Endometrium (tissue), 2 donors: ENCODE measurements around the gene GRAMD4.
"Not testable (repeated sequence)": the region's sequence is repeated elsewhere in the genome, so short reads cannot be mapped to it uniquely, and the experiment has no call there.

Source experiments
- FAIRE-seq: peaks from 2 replicates; lab custom pipeline; 2012; peaks lifted over from hg19 to GRCh38; lab: Jason Lieb, UNC
- donor health status: control.
- donor health status: control.

The GRAMD4 gene

DNA sequence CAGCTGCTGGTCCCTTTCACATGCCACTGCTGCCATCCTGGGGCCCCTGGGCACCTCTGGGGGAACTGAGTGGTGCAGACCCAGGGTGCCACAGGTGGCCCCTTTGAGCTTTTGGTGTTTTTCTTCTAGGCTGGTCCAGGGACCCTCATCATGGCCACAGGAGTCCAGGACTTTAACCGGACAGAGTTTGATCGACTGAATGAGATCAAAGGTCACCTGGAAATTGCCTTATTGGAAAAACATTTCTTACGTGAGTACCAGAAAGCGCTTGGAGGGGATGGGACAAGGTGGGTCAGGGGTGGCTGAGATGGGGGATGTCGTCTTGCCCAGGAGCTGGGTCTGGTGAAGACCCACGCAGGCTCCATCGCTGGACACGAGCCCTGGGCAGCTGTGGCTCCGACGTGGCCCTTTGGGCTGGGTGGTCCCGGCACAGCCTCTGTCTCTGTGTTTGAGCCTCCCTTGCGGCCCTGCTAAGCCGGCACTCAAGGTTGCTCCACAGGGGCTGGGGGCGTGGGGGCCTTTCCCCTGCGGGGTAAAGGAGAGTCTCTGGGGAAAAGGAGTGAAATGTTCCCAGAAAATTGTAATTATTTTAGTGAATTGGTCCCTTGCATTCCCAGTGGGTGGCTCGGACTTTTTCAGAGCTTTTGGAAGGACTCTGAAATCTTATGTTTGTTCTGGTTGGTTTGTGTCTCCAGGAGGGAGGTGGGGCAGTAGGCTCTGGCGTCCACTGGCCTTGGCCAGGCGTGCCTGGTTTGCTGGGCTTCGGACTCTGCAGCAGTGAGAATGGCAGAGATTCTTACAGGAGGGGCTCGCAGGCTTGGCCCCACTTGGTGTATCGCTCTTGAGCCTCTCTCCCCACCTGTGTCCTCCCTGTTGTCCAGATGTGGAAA is 17.8 kb downstream of the GRAMD4 start:
- FAIRE-seq: no peak

DNA sequence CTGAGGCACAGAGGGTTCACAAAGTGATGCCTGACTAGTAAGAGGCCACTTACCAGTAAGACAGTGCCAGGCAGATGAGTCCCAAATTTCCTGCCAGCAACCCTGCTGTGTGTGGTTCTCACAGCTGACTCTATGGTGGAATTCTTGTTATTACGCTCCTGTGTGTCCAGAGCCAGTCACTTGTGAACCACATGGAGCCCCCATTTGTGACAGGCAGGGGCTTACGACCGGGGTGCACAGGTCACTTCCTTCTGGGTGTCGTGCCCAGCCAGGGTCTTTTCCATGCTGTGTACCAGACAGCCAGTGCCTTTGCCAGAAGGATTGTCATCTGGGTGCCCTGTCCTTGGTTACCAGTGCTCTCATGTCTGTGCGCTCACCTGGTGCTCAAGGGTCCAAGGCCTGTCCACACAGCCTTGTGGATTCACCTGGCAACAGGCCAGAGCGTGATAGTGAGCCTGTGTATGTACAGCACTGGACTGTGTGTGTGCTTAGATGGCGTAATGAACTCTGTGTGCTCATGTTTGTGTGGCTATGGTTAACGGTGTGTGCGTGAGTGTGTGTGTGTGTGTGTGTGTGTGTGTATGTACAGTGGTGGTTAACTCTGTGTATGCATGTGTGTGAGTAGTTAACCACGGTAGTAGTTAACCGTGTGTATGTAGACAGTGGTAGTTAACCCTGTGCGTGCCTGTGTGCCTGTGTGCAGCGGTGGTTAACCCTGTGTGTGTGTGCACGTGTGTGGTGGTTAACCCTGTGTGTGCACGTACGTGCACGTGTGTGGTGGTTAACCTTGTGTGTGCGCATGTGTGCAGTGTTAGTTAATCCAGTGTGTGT is 18.6 kb downstream of the GRAMD4 start:
- no peak for FAIRE-seq

DNA sequence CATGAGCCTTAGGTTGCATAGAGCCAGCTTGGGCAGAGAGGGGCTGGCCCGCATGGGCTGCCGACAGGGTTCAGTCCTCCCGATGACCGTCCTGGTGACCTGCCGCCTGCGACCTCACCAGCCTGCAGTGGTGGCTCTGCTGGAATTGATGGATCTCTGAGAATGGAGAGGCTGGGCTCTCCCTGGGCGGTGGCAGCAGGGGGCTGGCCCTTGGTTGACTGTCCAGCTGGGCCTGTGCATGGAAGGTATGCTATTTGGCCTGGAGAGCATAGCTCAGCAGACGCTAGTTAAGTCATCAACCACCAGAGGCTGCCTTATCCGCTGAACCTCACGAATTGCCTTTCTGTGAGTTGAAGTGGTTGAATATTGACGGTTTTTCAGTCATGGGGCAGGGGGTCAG is 19.7 kb downstream of the GRAMD4 start:
- FAIRE-seq: no peak

DNA sequence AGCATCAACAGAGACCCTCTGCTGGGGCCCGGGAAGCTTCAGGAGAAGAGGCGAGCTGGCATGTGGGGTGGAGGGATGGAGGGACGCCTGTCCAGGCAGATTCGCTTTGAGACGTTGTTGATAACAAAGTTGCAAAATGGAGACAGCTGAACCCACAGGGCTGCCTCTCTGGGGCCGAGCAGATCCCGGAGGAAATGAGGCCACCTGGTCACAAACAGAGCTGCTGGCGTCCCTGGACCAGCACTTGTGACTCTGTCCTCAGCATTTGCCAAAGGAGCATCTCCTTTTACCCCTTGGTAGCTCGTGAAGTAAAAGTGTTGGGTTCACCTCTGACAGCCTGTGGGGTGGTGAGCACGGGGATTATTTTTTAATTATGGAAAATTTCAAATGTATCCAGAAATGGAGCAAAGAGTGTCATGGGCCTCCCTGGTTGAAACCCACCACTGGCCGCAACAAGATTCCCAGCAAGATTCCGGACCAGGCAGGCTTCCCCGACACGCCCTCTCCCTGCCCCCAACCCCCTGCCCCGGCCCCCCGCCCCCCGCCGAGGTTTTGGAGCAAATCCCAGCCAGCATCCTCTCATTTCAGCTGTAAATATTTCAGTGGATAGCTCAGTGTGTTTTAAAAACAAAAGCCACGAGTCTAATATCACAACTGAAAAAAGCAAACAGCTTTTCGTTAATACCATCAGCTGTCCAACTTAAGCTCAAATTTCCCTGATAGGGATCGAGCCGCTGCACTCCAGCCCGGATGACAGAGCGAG is 20.3 kb downstream of the GRAMD4 start:
- FAIRE-seq: no peak

DNA sequence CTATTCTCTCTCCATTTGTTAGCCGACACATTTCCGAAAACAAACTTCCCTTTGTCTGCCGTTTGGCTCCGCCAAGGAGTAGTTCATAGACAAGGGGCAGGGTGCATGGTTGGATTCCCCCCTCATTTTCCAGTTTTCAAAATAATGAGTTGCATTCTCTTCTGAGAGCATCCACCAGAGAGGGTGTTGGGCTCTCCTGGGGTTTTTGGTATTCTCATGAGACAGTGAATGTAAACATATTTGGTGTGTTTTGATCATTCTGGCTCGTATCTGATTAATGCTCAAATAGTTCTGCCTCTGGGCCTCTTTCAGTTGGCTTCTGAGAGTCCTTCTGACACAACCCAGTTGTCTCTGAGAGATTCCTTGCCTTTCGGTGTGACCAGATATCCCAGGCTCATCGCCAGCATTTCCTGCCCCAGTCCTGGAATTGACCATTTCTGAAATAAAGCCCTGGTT is 21.7 kb downstream of the GRAMD4 start:
- FAIRE-seq: no peak

DNA sequence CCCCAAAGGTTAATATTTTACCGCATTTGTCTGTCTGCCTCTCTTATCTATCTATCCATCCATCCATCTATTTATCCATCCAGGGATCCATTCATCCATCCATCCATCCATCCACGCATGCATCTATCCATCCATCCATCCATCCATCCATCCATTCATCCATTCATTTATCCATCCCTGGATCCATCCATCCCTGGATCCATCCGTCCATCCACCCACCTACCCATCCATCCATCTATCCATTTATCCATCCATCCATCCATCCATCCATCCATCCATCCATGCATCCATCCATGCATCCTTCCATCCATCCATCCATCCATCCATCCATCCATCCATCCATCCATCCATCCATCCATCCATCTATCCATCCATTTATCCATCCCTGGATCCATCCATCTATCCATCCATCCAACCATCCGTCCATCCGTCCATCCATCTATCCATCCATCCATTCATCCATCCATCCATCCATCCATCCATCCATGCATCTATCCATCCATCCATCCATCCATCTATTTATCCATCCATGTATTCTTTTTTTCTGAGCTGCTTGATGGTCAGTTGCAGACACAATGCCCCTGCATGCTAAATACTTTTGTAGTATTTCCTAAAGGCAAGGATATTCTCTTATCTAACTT is 22.8 kb downstream of the GRAMD4 start:
- FAIRE-seq: not testable (repeated sequence)

DNA sequence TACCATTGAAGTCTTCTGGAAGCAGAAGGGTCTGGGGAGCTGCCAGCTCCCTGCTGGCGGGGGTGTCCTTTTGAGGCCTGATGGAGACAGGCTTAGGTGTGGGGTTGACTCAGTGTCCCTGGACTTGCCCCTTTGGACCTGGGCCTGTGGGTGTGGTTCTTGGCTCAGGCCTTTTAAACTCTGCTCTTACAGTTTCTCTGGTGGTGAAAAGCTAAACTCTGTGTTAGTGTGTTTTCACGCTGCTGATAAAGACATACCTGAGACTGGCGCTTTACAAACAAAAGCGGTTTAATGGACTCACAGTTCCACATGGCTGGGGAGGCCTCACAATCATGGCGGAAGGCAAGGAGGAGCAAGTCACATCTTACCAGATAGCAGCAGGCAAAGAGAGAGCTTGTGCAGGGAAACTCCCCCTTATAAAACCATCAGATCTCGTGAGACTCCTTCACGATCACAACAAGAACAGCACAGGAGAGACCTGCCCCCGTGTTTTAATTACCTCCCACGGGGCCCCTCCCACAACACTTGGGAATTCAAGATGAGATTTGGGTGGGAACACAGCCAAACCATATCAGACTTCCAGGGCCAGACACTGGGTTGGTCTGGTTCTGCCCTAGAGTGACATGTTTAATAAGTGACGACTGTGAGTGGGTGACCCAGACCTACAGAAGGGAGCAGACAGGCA is 26.5 kb downstream of the GRAMD4 start:
- no peak for FAIRE-seq

DNA sequence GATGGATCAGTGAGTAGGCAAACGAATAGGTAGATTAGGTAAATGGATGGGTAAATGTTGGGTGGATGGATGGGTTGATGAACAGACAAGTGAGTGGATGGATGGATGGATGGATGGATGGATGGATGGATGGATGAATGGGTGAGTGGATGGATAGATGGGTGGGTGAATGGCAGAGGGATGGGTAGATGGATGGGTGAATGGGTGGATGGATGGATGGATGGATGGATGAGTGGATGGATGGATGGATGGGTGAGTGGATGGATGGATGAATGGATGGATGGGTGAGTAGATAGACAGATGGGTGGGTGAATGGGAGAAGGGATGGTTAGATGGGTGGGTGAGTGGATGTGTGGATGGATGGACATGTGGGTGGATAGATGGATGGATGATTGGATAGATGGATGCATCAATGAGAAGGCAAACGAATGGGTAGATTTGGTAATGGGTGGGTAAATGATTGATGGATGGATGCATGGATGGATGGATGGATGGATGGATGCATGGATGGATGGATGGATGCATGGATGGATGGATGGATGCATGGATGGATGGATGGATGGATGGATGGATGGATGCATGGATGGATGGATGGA is 28.1 kb downstream of the GRAMD4 start:
- FAIRE-seq: not testable (repeated sequence)

DNA sequence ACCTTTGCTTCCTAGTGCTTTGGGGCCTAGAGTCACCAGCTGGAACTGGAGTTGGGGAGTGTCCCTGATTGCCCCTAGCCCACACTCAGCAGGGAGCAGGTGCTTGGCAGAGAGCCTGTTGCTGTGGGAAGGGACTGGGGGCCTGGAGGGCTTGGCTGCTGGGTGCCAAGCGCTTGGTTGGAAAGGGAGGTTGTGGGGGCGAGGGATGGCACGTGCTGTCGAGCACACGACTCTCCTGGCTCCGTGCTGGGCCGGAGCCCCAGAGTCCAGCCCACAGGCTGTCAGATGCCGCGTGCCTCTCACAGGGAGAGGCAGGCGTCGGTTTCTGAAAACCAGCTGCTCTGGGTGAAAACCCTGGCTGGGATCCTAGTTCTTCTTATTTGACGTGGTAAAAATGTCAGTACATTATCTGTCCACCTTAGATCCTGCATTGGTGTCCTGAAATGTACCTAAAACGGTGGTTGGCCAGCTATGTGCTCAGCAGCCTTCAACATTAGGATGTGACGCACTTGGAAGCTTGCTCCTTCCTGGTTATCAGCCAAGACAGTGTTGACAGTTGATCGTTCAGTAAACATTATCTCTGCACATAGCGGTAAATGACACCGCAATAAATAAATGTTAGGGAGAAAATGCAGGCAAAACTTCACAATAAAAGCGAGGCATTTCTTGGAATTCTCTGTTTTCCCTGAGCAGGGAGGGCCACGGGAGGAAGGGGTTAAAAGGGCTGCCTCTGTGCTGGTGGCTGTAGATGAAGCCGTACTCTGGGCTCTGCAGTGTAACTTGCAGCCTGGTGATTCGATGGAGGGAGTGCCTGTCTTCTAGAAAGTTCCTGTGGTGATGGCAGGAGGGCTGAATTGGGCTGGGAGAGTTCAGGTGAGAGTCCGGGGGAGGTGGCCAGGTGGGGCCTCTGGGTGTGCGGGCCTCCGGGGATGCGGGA is 29.2 kb downstream of the GRAMD4 start:
- no peak for FAIRE-seq

DNA sequence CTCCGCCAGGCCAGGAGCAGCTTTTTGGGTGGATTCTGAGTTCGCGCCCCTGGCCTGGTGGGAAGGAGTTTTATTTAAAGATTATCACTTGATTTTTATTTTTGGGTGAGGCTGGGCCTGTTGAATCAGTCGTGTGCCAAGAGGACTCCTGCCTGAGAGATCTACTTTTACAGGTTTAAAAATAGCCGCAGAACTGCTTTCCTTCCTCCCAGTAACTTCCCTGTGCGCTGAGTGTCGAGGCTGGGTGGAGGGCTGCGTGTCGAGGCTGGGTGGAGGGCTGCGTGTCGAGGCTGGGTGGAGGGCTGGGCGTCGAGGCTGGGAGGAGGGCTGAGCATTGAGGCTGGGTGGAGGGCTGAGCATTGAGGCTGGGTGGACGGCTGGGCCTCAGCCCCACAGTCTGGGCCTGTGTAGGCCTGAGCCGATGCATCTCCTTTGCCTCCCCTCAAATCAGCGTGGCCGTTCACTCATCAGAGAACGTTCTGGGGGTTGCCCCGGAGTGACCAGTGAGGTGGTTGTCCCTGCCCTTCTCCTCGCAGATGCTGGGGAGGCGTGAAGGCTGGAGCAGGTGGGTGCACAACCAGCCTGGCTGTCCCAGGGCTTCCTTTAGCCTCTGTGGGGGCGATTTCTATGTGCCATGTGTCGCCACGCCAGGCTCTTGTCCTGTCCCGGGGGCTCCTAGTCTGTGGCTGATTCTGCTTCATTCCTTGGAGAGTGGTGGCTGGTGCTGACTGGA is 30.1 kb downstream of the GRAMD4 start:
- no peak for FAIRE-seq

DNA sequence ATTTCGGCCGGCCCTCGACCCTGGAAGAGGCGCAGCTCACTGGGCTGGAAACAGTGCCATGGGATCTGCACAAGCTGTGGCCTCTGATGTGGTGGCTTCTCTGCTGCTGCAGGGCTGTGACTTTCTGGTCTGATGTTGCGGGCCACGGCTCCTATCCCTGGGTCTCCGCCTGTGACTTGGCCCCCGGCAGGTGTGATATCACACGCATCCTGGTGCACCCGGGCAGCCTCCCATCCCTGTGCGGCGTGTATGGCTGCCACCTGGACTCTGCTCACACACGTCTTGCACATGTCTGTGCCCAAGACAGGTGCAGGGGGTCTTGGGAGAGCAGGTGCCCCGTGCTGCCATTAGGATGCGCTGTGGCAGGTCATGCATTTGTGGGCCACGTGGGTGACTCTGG is 31.1 kb downstream of the GRAMD4 start:
- no peak for FAIRE-seq

DNA sequence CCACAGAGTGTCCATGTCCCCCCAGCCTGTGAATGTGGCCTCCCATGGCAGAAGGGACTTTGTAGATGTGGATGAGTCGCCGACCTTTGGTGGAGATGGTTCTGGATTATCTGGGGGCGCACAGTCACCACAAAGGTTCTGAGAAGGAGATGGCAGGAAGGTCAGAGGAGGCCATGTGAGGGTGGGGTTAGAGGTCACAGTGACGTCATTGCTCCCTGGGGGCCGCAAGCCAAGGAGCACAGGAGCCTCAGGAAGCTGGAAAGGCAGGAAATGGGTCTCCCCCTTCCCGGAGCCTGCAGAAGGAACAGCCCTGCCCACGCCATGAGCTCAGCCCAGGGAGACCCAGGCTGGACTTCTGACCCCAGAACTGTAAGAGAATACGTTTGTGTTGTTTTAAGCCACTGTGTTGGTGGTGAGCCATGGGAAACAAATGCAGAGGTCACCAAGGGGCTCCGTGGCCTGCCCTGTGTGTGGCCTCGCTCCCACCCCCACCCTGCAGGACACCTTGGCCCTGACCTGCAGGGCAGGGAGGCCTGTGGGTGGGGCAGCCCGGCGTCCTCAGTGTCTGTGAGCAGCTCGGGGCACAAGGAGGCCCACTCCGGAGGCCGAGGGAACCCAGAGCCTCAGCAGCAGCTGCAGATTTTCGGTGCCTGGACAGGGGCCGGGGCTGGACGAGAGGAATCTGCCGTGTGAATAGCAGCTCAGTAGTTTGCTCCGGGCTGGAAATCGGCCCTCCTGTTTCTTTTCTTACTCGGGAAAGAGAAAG is 32.1 kb downstream of the GRAMD4 start:
- no peak for FAIRE-seq

DNA sequence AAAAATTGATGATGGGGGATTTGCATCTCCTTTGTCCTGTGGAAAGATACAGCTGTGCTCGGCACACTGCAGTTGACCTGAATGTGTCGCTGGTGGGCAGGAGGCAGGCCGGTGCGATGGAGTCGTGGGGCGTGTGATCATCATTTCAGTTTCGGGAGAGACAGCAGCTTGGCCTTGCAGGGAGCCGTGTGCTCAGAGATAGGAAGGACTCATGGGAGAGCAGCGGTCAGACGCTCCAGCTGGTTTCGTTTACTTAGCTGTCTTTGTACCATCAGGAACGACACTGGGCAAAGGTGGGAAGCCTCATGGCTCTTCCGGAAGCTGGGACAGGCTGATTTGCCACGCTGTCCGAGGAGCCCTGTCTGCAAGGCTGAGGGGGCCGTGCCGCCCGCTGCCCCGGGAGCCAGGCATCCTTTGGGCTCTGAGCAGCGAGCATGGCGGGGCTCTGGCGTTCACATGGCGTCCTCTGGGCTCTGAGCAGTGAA is 32.7 kb downstream of the GRAMD4 start:
- no peak for FAIRE-seq

DNA sequence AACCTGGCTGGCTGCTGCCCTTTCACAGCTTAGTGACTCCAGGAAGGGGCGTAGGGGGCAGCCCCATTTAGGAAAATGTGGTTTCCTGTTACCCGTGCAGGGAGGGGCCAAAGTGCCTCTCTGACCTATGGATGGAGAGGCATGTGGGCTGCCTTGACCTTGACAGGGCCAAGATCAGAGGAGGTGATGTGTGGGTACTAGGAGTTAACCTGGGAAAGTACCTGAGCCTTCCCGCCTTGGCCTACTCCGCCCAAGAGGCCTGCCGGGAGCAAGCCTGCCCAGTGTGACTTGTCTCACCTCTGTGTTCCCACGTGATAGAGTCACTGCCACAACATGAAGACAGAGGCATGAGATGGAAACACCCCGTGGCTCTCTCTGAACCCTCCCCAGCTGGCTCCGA is 33.4 kb downstream of the GRAMD4 start:
- FAIRE-seq: no peak

DNA sequence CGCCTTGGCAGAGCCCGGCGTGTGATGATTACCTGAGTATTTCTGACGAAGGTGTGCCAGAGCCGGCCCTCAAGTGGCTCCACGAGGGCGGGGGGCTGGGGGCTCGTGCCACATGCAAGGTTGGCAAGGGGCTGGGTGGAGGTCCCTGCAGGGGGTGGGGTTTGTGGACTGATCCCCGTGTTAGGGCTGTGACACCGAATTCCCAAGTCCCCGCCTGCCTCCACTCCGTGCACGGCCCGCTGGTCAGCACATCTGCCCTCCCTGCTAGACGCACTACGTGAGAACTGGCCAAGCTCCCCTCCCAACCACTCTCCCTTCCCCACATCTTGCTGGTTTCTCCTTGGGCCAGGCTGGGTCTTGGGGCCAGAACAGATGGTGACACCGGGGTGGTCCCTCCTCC is 34.2 kb downstream of the GRAMD4 start:
- no peak for FAIRE-seq

DNA sequence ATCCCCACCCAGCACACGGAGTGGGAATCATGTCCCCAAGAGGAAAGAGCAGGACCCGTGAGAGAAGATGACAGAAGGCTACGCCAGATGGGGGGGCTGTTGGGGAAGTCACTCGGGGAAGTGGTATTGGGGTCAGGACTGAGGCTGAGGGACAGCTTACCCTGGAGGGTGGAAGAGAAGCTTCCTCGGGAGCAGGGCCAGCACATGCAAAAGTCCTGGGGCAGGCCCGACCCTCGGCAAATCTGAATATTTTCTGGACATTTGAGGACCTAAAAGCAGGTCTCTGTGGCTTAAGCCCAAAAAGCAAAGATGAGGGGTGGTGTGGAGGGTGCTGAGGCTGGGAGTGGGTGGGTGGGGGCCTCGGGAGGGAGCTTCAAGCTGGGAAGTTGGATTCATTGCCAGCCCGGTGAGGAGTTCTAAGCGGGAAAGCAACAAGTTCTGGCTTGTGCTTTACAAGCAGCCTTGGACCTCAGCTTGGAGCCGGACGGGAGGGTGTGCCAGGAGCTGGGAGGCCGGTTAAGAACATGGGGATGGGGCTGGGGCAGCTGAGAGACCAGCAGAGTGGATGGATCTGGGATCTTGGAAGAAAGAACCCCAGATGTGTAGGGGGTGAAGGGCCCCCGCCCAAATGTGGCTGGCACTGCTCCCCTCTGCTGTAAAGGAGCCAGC is 34.9 kb downstream of the GRAMD4 start:
- no peak for FAIRE-seq

DNA sequence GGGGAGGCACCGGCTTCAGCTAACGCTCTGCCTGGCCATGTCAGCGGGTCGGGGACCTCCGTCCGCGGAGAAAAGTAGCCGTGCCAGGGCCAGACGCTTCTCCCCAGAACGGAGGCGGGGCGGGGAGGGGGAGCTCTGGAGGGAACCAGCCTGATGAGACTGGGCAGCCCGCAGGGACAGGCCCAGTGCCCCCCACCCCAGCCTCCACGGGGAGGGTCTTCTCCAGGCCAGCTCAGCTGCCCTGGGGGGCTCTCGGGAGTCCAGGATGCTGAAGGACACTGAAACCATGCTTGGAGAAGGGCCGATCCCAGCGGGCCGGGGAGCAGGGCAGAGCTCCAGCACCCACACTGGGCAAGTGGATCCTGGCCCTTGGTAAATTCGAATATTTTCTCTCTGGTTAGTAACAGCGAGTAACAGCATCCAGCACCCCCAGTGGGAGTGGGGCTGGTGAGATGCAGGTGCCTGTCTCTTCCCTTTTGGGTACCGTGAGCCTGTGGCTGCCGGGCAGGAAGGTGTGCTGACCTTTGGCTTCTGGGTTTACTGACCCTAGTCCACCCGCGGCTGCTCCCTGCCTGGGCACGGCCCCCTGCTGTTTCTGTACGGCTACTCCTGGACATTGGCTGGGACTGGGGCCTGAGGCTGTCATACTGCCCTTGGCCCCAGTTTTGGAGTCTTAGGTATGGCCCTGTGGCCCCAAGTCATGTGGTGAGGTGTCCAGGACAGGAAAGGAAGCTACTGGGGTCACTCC is 35.8 kb downstream of the GRAMD4 start:
- no peak for FAIRE-seq
